Stimulated activated CD8-positive, alpha-beta memory T cell treated with anti-CD3 and anti-CD28 coated beads, Interleukin-2, amount 100 ng/mL, for 48 hours (primary cell): ENCODE measurements around the gene CEP131.
"Not testable (repeated sequence)": the region's sequence is repeated elsewhere in the genome, so short reads cannot be mapped to it uniquely, and the experiment has no call there.

Experiments used
- DNase-seq, 2 donors: peaks; one replicate each; pipeline ENCODE4 v3.0.0-alpha.2; 2020; ENCODE audit warnings: low read depth in 2 of 2

Gene CEP131

DNA sequence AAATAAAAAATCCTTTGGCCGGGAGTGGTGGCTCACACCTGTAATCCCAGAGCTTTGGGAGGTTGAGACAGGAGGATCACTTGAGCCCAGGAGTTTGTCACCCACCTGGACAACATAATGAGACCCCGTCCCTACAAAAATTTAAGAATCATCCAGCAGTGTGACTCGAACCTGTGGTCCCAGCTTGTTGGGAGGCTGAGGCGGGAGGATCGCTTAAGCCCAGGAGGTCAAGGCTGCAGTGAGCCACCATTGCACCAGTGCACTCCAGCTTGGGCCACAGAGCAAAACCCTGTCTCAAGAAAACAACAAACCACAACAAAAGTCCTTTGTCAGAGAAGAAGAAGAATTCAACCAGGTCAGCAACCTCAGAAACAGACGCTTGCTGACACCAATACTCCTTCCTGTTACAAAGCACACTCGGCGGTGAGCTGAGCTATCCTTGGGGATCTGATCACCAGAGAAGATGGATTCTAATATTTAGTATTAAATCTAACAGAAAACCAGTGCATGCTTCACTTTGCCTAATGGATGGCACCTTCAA is 70.4 kb downstream of the CEP131 start:
- no peak for DNase-seq

DNA sequence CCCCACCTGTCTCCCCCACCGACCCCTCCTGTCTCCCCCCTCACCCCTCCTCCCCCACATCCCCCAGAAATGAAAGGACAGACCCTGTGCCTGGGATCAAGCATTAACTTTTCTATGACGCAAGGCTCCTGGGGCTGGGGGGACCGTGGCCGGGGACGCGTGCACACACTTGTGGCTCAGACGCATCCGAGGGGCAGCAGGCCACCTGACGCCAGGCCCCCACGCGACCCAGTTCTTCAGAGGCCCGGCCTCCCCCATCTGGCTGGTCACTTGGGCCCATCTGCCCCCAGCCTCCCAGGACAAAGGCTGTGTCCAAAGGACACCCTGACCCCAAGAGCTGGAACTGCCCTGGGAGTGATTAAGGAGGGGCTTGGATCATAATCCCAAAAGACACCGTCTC is 71.5 kb downstream of the CEP131 start:
- no peak for DNase-seq

DNA sequence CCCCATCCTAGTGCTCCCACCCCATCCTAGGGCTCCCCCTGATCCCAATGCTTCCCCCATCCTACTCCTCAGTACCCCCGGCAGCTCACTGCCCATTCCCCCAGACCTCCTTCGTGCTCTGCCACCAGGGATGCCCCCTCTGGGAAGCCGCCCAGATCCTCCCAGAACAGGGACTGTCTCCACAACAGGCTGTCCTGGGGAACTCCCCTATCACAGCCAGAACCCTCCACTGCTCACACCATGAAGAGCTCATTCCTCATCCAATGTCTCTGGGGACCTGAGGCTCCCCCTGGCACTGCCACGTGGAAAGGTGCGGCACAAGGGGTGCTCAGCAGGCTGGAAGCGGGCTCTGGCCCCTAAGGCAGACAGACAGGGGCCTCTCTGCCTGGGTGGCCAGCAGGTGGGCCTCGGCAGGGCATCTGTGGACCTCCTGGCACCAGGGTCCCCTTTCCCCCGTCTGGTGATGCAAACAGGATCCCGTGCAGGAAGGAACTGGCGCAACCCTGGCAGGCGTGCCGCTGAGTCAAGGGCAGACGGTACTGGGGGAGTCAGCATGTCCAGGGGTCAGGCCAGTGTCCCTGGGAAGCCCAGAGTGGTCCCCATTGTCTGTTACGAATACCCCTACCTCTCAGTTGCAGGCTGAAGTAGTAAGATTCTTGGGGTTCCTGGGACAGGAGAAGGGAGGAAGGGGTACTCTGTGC is 72.2 kb downstream of the CEP131 start:
- DNase-seq, result no peak

DNA sequence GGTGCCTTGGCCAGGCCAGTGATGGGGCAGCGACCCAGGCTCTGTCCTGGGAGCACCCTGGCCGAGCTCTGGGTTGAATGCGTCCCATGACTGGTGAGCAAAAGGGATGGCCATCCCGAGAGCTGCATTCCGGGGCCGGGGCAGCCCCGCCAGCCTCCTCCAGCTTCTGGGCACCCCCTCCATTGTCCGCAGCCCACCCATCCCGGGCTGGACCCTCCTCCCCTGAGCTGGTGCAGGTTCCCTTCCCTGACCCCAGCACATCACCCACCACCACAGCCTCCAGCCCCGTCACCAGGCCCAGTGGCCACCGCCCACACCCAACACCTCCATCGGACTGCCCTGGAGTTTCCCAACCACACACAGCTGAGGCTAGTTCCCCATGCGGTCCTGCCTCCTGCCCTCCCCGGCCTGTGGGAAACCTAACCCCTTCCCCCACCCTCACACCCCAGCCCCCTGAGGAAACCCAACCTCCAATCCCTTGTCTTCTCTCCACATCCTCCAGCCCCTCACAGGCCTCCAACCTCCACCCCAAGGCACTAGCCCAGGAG is 73.7 kb downstream of the CEP131 start:
- no peak for DNase-seq

GRCh38 chr17:81148571-81148970 is 74.2 kb downstream of the CEP131 start:
- no peak for DNase-seq

- DNase-seq, result no peak
Observed at GRCh38 chr17:81147701-81148100, 75.1 kb downstream of the CEP131 start.

DNA sequence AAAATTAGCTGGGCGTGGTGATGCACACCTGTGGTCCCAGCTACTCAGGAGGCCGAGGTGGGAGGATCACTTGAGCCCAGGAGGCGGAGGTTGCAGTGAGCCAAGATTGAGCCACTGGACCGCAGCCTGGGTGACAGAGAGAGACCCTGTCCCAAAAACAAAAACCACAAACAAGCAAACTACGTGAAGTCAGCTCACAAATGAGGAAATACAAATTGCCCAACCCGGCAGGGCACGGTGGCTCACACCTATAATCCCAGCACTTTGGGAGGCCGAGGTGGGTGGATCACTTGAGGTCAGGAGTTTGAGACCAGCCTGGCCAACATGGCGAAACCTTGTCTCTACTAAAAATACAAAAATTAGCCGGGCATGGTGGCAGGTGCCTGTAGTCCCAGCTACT is 76.6 kb downstream of the CEP131 start:
- not testable (repeated sequence) for DNase-seq

DNA sequence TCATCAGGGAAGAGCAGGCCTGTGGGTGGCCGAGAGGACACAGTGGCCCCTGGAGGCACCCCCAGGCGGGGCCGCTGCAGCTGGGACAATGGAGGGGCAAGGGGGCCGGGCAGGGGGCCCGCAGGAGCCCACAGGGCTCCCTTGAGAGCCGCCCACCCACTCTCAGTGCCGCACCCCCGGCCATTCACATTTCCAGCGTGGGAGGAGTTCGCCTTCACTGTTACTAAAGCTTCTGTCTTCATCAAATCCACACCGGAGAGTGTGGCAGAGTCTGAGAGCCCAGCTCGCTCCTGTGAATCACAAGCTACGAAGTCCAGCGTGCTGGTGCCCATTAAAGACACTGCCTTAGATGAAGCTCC is 78.4 kb downstream of the CEP131 start:
- no peak for DNase-seq

- DNase-seq, result no peak
Observed at GRCh38 chr17:81143717-81144422, 78.9 kb downstream of the CEP131 start.

- DNase-seq, result no peak
Observed at GRCh38 chr17:81143200-81143527, 79.6 kb downstream of the CEP131 start.

DNA sequence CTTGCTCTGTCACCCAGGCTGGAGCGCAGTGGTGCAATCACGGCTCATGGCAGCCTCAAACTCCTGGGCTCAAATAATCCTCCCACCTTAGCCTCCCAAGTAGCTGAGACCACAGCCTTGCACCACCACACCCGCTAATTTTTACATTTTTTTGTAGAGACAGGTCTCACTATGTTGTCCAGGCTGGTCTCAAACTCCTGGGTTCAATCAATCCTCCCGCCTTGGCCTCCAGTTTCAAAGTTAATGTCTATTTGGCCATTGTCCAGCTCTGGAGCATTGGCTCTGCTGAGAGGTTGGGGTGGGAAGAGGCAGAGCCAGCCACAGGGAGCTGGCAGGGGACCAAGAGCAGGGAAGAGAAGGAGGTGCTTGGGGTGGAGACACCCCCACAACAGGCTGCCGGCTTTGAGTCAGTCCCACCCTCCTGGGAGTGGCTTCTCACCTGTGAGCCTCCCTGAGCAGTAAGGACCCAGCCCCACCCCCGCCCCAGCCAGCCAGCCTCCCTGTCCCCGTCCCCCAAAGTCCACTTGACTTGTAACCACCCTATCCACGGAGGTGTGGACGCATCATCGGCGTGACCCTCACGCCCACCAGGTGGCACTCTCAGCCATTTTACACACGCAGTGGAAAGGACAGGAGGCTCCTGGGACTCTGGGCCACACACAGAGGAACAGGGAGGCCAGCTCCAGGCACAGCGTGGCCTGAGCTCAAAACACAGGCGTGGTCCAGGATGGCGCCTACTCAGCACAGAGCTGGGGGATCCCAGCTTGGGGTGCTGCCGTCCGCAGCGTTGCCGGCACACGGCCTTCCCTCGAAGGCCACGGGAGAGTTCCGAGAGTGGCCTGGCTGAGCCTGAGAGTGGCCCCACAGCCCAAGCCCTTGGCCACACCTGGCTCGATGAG is 80.2 kb downstream of the CEP131 start:
- peak; percentile 43 to 50 for DNase-seq

- DNase-seq, result no peak
Observed at GRCh38 chr17:81140695-81141094, 82.1 kb downstream of the CEP131 start.

DNA sequence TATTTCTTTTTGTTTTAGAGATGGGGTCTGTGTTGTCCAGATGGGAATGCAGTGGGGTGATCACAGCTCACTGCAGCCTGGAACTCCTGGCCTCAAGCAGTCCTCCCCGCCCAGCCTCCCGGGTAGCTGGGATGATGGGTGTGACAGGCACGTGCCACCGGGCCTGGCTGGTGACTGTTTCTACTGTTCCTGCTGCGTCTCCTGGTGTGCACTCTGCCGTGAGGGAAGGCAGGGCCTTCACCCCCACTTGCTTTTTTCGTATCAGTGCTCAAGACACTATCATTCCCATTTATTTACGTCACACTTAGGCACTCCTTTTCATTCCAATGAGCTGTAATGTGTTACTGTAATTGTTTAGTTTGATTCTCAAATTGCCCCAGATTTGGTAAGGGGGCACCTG is 82.7 kb downstream of the CEP131 start:
- no peak for DNase-seq
